ENCODE measurements around the gene MANEAL. TPM values are rescaled to one million over a fixed set of nuclear protein-coding genes. Genes with fewer than 3 reads are reported as not detected.

The MANEAL gene
- total RNA-seq, 1 donor from 2014 or later, result 23.8 TPM

DNA sequence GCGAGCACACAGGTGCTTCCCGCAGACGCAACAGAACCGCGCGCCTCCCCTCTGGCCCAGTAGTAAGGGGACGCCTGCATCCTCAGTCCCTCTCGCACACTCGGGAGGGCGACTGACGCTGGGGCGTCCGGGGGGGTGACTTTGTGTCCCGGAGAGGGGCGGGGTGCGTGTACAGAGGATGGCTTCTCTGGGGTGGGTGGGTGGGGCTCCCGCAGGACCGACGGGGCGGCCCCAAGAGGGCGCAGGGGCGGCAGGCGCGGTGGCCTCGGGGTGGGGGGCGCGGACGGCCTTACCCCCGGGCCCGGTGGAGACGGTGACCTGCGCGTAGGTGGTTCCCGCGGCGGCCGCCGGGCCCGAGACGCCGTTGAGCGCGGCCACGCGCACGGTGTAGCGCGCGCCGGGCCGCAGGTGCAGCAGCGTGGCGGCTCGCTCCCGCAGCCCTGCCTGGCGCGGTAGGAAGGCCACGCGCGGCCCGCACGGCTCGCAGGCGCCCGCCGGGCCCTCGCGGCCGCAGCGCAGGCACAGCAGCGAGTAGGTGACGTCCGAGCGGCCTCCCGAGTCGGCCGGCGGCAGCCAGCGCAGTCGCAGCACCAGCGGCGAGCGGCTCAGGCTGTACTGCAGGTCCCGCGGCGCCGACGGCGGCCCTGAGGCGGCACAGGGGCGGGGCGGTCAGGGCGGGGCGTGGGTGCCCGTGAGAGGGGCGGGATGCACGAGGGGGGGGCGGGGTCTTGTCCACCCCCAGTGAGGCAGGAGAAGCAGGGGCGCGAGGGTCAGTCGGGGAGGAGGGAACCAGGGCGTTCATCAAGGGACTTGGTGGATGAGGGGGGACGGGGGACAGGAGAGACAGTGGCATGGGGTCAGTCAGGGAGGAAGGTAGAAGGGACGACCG, 40.8 kb upstream of the MANEAL start:
- H3K27ac Mint-ChIP-seq, result no peak overlapping the region
- peaks cover 3% of the 10 kb centered on the region for H3K4me1 Mint-ChIP-seq (ENCODE audit: low read depth)
- no peaks in the 10 kb centered on the region for H3K9me3 Mint-ChIP-seq (ENCODE audit: low read depth)
- peaks cover 38% of the 10 kb centered on the region for H3K27me3 Mint-ChIP-seq
- TF ChIP-seq CTCF (IDR thresholded peaks at IDR 0.05; ENCODE audit: unreplicated experiment), result no peak
- peak; percentile 53 for DNase-seq (ENCODE audit: low spot score, unreplicated experiment)
- no peaks in the 10 kb centered on the region for H3K36me3 Mint-ChIP-seq (ENCODE audit: insufficient read depth)
- H3K4me3 Mint-ChIP-seq (ENCODE audit: low read depth), result peak overlapping the region; percentile 77

DNA sequence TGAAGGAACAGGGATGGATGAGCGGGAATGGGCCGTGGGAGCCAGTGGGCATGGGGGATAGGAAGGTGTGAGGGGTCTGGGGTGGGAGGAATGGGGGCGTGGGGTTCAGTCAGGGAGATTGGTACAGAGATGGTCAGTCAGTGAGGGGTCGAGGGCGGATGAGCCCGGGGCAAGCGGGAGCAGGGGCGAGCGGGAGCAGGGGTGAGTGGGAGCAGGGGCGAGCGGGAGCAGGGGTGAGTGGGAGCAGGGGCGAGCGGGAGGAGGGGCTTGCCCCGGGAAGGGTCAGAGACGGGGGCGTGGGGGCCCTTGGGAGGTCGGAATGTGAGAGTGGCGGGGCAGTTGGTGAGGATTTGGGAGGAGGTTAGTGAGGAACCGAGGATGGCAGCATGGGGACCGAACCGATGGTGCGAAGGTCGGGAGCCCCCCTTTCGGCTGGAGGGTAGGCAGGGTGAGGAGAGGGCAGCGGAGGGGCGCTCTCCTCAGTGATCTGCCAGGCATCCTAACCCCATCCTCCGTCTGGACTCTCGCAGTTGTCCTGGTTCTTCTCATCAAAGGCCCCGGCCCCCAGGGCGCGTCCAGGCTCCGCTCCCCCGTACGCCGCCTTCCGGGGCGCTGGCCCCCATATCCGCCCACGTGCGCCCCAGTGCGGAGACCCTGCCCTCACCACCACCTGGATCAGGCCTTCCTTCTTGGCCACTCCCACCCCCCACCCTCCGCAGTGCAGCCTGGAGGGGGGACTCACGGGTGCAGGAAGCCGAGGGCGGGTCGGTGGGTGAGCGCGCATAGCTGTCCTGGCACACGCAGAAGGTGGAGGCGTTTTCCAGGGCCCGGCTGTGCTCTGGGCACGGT, 40.0 kb upstream of the MANEAL start:
- H3K9me3 Mint-ChIP-seq (ENCODE audit: low read depth), result no peaks in the 10 kb centered on the region
- DNase-seq (ENCODE audit: low spot score, unreplicated experiment), result no peak
- no peaks in the 10 kb centered on the region for H3K36me3 Mint-ChIP-seq (ENCODE audit: insufficient read depth)
- H3K27me3 Mint-ChIP-seq, result peaks cover 35% of the 10 kb centered on the region
- no peak overlapping the region for H3K27ac Mint-ChIP-seq
- no peak for TF ChIP-seq CTCF (IDR thresholded peaks at IDR 0.05; ENCODE audit: unreplicated experiment)
- peaks cover 3% of the 10 kb centered on the region for H3K4me1 Mint-ChIP-seq (ENCODE audit: low read depth)
- H3K4me3 Mint-ChIP-seq (ENCODE audit: low read depth), result peak overlapping the region; percentile 64

DNA sequence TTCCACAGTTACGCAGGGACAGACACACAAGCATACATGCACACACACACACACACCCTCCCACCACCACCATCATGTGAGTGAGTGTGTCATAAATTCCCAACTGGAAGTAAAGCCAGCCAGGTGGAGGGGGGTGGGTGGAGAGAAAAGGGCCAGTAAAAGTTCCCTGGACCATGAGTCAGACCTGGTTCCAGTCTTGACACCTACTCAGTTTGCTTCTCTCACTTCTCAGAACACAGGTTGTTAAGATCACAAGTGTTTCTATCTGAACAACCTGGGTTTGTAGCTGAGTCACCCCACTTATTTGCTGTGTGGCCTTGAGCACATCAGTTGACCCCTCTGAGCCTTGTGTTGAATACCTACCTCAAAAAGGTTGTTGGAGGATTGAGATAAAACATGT, 38.4 kb upstream of the MANEAL start:
- Mint-ChIP-seq H3K4me3 (ENCODE audit: low read depth) (no peak overlapping the region), H3K36me3 (ENCODE audit: insufficient read depth) (no peaks in the 10 kb centered on the region), H3K27me3 (peaks cover 28% of the 10 kb centered on the region), H3K9me3 (ENCODE audit: low read depth) (no peaks in the 10 kb centered on the region), H3K4me1 (ENCODE audit: low read depth) (peaks cover 3% of the 10 kb centered on the region), H3K27ac (no peak overlapping the region)
- no peak for TF ChIP-seq CTCF (IDR thresholded peaks at IDR 0.05; ENCODE audit: unreplicated experiment)
- DNase-seq (ENCODE audit: low spot score, unreplicated experiment), result no peak

GRCh38 chr1:37755951-37756560, 37.6 kb upstream of the MANEAL start:
- H3K9me3 Mint-ChIP-seq (ENCODE audit: low read depth), result no peaks in the 10 kb centered on the region
- peaks cover 25% of the 10 kb centered on the region for H3K27me3 Mint-ChIP-seq
- peaks cover 3% of the 10 kb centered on the region for H3K4me1 Mint-ChIP-seq (ENCODE audit: low read depth)
- DNase-seq (ENCODE audit: low spot score, unreplicated experiment), result no peak
- TF ChIP-seq CTCF (IDR thresholded peaks at IDR 0.05; ENCODE audit: unreplicated experiment), result no peak
- no peak overlapping the region for H3K27ac Mint-ChIP-seq
- no peak overlapping the region for H3K4me3 Mint-ChIP-seq (ENCODE audit: low read depth)
- H3K36me3 Mint-ChIP-seq (ENCODE audit: insufficient read depth), result no peaks in the 10 kb centered on the region

DNA sequence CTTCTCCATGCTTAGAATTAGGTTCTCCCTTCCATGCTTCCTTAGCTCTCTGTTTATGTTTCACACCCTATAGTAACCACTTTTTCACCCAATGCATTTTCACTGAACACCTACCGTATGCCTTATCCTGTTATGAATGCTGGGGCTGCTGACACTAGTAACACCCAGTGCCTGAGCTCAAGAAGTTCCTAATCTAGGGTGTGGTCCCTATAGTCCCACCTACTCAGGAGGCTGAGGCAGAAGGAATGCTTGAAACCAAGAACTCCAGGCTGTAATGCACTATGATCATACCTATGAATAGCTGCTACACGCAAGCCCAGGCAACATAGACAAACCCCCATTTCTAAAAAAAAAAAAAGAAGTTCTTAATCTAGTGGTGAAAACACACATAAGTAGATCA, 34.2 kb upstream of the MANEAL start:
- peaks cover 34% of the 10 kb centered on the region for H3K27me3 Mint-ChIP-seq
- DNase-seq (ENCODE audit: low spot score, unreplicated experiment), result no peak
- no peak overlapping the region for H3K27ac Mint-ChIP-seq
- H3K9me3 Mint-ChIP-seq (ENCODE audit: low read depth), result no peaks in the 10 kb centered on the region
- no peaks in the 10 kb centered on the region for H3K4me1 Mint-ChIP-seq (ENCODE audit: low read depth)
- no peak overlapping the region for H3K4me3 Mint-ChIP-seq (ENCODE audit: low read depth)
- H3K36me3 Mint-ChIP-seq (ENCODE audit: insufficient read depth), result no peaks in the 10 kb centered on the region
- no peak for TF ChIP-seq CTCF (IDR thresholded peaks at IDR 0.05; ENCODE audit: unreplicated experiment)
